ENCODE measurements around the gene STRIP1. TPM values are rescaled to one million over a fixed set of nuclear protein-coding genes. Genes with fewer than 3 reads are reported as not detected.

STRIP1 gene
- 53.4 and 60.4 TPM in 2 replicates for total RNA-seq

GRCh38 chr1:110034451-110035235, at the start of gene STRIP1:
TSS of gene STRIP1 (plus strand) at chr1:110034624. CDS start at chr1:110034638, 14 bp downstream.

GRCh38 chr1:110070671-110071242, 36.3 kb downstream of the STRIP1 start, which contains the start of gene ALX3:
TSS of gene ALX3 (minus strand) at chr1:110070672. CDS start at chr1:110070612, 60 bp downstream.

Other genes with a start within 250 kb of the STRIP1 start
- gene CSF1, start 123.8 kb upstream of the STRIP1 start, total RNA-seq = 85.8 and 90.6 TPM in 2 replicates
- 79.0 and 85.8 TPM in 2 replicates for gene AHCYL1, start 49.9 kb upstream of the STRIP1 start, total RNA-seq
- not detected in 2 replicates for gene ALX3, start 36.0 kb downstream of the STRIP1 start, total RNA-seq
- not detected in 2 replicates for gene UBL4B, start 77.8 kb downstream of the STRIP1 start, total RNA-seq
- gene SLC6A17, start 115.9 kb downstream of the STRIP1 start, total RNA-seq = under 0.01 and 0.60 TPM in 2 replicates
- gene KCNC4, start 175.7 kb downstream of the STRIP1 start, total RNA-seq = 3.9 and 17.3 TPM in 2 replicates